Midbrain (tissue), 1 donor: Measurements from ENCODE around the gene CKLF.
"Not testable (repeated sequence)": the region's sequence is repeated elsewhere in the genome, so short reads cannot be mapped to it uniquely, and the experiment has no call there.

Experiments
- DNase-seq: peaks from one replicate; lab custom pipeline; 2025; lab: John Stamatoyannopoulos, UW

CKLF gene

DNA sequence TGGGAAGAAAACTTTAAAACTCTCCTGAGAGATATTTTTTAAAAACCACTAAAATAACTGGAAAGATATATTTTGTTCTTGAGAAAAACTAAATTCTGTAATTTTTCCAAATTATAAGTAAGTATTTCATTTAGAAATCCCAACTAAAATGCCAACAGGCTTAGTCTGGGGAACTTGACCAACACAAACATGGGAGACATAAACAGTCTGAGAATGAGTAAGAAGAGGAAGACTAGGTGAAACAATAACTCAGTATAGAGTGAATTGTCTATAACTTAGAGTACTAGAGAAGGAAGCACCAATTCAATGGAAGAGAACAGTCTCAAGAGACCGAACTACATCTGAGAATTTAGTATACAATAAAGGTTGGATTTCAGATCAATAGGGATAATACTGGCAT lies 16.8 kb downstream of the CKLF start:
- no peak for DNase-seq

DNA sequence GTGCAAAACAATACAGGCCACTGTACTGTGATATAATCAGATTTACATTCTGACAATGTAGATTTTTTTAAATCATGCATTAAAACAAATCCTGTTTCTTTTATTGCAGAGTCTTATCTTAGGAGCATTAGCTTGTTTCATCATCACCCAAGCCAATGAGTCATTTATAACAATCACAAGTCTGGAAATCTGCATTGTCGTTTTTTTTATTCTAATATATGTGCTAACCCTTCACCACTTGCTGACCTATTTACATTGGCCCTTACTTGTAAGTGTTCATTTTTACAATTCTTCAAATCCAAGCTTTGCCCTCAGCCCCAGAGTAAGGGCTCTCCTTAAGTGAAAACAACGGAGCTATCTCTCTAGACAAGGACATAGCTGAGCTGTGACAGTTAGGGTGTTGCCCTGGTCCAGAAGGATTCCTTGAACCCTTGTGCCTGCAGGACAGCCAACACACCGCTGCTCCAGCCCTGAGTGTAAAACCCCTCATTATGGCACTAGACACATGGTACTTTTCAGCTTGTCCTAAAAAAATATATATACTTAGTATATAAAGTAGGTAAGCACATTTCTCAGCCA lies 17.5 kb downstream of the CKLF start:
- no peak for DNase-seq

DNA sequence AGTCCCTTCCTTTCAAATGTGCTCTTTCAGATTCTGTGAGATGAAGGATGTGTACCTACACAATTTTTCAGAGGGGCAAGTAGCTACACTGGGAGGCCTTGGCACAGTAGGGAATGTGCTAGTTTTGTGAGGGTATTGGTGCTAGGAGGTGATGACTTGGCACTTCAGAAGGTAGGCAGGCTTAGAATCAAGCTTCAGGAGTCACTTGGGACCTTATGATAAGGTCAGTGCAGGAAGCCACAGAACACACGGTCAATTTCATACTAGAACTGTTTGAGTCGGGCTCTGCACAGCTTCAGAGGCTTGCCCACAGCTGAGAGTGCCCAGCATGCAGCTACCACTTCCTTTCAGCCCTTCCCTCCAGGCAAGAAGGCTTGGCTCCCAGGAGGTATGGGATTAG lies 20.0 kb downstream of the CKLF start:
- no peak for DNase-seq

DNA sequence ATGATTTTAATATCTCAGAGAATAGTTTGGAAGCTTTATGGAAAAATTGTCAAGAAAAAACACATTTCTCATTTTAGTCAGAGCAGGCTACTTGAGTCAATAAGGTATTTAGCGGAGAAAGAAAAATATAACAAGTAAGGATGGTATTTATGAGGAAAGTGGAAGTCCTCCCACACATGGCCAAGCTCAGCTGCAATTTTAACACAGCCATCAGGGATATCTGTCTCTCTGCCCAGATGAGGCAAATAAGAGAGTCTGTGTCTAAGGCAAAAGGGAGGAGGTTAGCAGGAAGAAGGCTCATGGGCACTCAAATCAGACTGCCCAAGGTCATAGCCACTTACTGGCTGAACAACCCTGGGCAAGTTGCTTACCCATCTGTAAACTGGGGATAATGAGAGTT lies 21.7 kb downstream of the CKLF start:
- no peak for DNase-seq

DNA sequence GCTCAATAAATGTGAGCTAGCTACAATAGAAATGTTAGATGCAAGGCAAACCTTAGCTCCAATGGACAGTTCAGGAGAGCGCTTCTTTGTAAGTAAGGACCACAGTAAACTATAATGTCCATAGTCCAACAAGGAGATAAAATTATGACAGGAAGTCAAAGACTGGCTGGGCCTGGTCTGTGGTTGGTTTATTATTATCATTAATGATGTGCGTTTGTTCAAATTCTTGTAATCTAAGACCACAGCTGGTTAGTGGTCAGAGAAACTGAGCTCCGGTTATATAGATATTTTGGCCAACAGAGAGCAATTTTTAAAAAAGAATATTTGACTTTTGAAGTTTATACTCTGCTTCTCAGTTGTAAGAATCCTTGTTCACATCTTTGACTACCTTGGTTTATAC lies 22.2 kb downstream of the CKLF start:
- no peak for DNase-seq

DNA sequence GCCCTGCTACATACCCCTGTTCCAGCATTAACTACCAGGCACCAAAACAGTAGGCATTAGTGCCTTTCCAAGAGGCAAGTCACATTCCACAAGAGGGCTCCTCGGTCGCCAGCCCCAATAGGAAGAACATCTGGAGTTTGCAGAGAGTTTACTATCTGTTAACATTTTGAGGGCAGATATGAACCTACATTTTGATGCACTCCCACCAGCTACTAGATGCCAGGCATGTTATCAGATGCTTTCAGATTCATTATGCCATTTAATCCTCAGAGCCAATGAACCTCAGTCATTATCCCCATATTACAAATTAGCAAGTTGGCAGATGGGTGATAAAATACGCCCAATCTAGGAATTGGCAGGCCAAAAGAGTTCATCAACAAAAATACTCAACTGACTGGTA lies 22.7 kb downstream of the CKLF start:
- no peak for DNase-seq

DNA sequence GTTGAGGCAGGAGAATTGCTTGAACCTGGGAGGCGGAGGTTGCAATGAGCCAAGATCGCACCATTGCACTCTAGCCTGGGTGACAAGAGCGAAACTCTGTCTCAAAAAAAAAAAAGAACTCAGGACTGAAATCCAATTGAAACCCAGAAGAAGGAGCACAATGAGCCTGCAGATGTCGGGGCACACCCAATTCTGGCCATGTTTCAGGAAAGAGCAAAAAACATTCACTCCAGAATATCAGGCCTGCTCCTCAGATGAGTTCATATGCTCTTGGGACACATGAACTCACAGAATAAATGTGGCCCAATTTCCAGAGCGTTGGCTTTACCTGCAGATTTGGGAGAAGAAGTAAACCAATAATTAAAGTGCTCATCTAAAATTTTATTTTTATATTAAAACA lies 23.9 kb downstream of the CKLF start:
- DNase-seq: no peak

DNA sequence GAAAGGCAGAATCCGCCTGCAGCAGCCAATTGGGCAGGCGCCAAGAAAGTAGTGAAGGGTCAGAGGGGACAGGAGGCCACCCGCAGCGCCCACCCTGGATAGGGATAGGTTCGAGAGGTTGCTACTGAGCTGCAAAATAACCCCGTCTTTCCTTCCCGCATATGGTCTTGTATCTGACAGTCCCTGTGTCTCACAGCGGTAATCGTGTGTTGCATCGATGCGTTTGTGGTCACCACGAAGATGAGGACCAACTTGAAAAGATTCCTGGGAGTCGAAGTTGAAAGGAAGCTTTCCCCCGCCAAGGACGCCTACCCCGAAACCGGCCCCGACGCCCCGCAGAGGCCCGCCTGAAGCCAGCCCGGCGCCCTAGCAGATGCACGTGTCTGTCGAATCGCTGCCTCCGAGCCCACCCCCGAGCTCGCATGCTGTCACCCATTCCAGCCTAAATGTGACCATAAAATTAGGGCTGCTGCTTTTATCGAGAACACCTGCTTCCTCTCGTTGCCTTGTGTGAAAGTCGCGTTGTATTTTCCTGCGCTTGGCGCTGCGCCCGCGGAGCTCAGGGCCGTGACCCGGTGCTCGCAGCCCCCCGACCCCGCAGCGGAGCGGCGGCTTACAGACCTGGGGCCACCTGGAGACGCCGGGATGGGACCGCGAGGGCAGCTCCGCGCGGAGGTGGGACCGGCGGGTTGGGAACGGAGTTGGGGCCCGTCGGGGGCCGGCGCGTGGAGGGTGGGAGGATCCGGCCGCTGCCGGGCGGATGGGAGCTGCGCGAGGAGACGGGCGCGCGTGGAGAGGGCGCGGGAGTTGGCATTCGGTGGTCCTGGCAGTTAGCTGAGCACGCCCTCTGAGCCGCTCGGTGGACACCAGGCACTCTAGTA lies 26.5 kb downstream of the CKLF start, which contains the start of gene CMTM2:
TSS of gene CMTM2 (plus strand) at position 813 of the 881 bp plus-strand sequence. CDS start 145 bp downstream, outside the sequence.
- no peak for DNase-seq

DNA sequence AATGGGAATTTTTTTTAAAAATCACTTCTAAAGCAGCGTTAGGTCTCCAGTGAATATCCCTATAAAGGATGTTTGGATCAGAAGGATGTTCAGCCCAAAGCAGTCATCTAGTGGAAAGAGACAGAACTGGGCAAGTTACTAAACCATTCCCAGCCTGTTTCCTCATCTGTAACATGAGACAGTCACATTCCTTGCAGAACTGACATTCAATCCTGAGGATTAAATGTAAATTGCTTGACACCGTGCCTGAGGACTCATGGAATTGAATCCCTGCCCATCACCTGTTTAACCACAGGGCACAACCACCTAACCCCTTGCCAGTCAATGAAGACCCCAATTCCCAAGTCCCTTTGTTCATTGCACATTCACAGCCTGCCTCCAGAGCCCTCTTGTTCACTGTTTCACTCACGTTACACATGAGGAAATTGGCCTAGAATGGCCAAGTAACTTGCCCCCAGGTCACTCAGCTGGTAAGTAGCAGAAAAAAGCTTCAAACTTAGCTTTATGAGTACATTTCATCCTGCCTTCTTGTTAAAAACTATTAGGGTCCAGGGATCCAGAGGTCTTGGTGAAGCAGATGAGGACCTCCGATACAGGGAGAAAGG lies 28.3 kb downstream of the CKLF start:
- DNase-seq: no peak

DNA sequence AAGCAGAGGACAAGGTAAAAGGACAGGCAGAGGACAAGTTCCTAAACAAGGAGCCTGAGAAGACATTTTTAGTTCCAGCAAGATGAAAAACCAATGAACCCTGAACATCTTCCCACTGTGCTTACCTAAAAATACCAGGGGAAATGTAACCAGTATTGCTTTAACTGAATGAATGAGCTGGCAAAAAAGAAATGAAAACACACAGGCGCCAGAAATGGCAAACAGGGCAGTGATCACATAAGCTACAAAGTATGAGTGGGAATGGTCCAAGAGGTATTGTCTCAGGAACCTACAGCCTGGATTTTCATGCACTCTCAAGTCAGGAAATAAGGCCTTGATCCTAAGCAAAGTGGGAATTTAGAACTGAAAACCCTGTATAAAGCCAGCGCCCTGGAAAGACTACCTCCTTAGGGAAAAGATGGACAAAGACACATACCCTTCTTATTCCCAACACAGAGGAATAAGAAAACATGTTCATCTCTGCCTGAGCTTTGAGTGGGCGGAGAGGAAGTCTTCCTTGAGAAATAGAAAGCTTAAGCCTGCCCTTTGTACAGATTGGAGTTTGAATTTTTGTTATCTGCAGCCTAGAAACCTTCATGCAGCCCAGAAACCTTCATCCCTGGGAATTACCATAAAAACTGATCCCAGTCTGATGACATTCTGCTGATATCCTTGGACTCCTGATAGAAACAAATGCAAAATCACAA lies 29.0 kb downstream of the CKLF start:
- DNase-seq: no peak

DNA sequence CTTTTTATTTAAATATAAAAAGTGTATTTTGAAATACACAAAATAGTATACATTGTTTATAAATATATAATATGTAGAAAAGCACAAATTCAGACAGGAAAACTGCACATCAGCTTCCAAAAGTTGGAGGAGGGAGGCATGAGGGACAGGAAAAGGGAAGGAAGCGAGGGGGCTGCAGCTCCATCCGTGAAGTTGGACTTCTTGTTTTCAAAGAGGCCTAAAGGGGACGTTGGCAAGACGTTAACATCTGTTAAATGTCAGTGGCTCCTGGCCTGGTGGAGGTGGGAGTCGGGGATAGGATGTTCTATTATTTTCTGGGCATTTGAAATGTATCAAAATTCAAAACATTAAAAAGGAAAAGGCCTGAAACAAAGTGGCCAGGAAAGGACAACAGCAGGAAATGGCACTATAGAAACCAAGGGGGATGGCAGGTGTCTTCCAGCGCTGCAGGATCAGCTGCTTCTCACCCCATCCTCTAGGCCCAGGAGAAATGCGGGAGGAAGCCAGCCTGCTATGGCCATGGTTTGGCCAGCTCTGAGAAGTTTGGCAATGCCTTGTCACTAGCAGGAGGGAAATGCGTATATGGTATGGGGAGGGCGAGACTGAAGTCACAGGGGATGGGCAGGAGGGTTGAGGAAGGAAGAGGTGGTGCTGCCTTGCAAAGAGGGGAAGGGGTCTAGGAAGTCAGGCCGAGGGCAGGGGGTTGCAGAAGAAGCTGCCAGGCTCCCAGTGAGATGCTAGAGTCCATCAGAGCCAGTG lies 33.3 kb downstream of the CKLF start:
- DNase-seq: no peak

DNA sequence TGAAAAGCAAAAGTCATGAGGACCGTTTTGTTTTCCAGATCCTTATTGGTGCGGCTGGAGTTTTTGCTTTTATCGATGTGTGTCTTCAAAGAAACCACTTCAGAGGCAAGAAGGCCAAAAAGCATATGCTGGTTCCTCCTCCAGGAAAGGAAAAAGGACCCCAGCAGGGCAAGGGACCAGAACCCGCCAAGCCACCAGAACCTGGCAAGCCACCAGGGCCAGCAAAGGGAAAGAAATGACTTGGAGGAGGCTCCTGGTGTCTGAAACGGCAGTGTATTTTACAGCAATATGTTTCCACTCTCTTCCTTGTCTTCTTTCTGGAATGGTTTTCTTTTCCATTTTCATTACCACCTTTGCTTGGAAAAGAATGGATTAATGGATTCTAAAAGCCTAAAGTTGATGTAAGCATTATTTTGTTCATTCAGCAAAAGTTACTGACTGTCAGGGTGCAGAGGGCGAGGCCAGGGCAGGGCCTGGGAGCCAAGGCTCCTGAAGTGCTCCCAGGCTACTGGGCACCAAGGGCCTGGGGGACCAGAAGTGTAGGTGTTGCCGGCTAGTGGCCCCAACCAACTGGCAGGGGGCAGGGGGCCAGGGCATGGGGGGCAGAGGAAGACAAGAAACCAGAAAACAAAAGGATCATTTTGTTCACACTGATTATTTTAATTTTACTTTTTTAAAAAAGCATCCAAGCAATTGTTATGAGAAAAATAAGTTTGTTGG lies 35.7 kb downstream of the CKLF start:
- no peak for DNase-seq

DNA sequence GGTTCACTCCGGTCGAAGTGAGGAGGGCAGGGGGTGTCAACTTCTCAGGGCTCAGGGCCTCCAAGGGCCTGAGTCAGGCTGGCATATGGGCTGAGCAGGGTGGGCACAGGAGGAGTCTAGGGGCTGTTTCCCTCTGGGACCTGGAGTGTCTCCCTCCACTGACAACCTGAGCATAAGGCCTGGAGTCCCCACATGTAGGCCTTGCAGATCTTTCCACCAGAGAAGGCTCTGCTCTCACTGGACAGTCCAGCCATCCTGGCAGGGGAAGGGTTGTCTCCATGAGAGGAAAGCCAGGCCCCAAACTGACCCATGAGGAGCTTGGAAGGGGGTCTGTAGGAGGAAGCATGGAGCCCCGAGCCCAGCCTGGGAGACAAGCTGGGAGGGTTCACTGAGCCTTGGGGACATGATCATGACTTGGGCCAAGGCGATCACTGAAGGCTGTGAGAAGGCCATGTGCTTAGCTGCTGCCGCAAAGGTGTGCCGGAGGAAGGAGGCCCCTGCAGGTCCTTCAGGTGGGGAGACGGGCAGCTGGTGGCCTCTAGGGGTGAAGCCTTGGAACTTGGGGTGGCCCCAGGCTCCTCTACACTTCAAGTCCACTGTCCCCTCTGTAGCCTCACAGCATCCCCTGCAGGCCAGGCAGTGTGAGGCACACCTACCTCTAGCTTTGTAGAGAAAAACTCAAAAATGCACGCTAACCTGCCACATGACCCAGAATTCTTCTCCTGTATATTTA lies 36.8 kb downstream of the CKLF start:
- DNase-seq: peak; percentile 25

DNA sequence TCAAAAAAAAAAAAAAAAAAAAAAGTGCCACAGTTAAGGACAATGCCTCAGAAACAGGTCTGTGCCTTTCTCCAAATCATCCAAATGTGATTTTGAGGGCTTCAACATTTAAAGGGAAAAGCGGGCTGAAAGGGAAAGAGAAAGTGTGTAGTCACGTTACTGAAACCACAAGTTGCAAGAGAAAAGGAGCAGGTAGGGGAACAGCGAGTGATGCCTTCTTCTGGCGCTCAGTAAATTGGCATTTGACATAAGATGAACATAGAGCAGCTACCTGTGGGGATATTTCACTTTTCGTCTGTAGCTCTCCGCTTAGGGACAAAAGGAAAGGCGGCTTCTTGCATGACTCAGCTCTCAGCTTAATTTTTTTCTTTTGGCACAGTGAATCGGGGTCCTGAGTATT lies 37.9 kb downstream of the CKLF start:
- no peak for DNase-seq

DNA sequence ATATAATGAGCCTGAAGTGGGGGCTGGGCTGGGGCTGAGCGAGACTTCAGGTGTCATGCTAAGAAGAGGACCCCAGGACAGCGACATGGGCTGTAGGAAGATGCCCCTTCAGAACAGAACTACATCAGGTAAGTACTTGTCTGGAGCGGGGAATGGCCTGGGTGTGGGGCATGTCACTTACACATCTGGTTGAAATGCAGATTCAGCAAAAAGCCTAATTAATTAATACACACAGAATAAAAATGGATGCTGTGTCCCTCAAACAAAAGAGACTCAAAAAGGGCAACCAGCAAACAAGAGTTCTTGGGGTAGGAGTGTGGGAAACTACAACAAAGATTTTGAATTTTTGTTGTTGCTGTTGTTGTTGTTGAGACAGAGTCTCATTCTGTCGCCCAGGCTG lies 38.6 kb downstream of the CKLF start:
- no peak for DNase-seq

DNA sequence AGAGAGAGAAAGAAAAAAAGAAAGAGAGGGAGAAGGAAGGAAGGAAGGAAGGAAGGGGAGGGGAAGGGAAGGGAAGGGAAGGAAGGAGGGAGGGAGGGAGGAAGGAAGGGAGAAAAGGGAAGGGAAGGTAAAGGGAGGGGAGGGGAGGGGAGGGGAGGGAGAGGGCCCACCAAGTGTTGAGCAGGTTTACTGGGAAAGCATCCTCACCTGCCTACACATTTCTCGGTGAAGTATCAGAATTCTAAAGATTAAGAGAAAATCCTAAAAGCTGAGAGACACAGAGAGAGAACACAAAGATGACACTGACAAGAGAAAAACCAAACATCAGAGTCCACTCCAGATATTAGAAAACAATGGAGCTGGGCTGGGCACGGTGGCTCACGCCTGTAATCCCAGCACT lies 39.9 kb downstream of the CKLF start:
- DNase-seq: no peak

DNA sequence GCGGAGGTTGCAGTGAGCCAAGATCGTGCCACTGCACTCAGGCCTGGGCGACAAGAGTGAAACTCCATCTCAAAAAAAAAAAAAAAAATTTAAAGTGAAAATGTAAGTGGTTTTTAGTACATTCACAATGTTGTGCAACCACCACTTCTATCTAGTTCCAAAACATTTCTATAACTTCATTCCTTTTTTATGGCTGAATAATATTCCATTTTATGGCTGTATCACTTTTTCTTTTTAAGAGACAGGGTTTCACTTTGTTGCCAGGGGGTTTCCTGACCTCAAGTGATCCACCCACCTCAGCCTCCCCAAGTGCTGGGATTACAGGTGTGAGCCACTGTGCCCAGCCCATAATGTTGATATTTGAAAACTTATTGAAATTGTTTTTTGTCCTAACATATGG lies 40.4 kb downstream of the CKLF start:
- DNase-seq: no peak

DNA sequence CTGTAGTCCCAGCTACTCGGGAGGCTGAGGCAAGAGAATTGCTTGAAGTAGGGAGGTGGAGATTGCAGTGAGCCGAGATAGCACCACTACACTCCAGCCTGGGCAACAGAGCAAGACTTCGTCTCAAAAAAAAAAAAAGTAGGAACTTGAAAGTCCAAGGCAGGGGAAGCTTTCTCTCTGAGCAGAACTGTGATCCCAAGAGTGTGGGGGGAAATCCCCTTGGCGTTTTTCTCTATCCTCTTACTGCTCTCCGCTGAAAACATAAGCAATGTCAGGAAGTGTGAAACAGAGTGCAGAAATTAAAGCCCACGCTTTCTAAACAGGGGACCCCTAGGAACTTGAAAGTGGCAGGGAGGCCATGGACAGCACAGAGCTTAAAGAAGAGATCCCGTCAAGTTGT lies 42.4 kb downstream of the CKLF start:
- DNase-seq: no peak

DNA sequence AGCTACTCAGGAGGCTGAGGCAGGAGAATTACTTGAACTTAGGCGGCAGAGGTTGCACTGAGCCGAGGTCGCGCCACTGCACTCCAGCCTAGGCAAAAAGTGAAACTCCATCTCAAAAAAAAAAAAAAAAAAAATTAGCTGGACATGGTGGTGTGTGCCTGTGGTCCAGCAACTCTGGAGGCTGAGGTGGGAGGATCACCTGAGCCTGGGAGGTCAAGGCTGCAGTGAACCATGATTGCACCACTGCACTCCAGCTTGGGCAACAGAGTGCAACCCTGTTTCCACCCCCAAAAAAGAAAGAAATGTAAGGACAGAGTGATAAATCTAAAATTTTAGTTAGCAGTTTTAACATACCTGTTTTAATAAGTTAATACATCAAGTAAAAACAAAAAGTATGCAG lies 44.2 kb downstream of the CKLF start:
- not testable (repeated sequence) for DNase-seq
